Germinal center (tissue), 1 donor: Measurements from ENCODE around the gene NPTX2.

Experiments
- DNase-seq: peaks from one replicate; pipeline ENCODE4 v3.0.0; 2012; ENCODE audit warnings: mixed read lengths, low spot score

Gene NPTX2

DNA sequence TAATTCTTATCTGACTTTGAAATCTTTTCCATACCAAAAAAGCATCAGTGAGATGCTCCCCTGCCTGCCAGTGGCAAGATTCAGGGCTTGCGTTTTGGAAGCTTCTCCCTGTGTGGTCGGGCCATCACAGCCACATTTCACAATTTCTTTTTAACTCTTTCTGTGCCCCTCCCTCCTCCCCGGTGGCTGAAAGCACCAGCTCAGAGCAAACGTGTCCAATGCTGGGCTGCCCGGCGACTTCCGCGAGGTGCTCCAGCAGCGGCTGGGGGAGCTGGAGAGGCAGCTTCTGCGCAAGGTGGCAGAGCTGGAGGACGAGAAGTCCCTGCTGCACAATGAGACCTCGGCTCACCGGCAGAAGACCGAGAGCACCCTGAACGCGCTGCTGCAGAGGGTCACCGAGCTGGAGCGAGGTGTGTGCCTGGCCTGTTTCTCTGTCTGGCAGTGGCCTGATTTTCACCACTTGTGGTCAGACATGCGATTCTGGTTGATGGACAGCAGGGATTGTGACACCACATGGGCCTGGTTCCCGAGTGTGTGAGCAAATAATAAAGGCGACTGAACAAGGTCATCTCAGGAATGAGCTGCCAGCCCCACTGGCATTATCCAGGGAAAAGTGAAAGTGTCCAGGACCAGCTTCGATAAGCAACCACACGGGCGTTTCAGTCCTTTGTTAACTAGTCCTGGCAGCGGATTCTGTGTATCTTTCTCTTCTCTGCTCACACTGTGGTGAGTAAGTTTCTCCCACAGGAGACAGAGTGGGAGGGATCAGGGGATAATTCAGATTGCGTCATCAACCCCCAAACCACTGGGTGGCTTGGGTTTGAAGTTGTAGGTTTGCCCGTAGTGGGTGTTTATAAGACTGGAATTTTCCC is 2.6 kb downstream of the NPTX2 start:
- no peak for DNase-seq

DNA sequence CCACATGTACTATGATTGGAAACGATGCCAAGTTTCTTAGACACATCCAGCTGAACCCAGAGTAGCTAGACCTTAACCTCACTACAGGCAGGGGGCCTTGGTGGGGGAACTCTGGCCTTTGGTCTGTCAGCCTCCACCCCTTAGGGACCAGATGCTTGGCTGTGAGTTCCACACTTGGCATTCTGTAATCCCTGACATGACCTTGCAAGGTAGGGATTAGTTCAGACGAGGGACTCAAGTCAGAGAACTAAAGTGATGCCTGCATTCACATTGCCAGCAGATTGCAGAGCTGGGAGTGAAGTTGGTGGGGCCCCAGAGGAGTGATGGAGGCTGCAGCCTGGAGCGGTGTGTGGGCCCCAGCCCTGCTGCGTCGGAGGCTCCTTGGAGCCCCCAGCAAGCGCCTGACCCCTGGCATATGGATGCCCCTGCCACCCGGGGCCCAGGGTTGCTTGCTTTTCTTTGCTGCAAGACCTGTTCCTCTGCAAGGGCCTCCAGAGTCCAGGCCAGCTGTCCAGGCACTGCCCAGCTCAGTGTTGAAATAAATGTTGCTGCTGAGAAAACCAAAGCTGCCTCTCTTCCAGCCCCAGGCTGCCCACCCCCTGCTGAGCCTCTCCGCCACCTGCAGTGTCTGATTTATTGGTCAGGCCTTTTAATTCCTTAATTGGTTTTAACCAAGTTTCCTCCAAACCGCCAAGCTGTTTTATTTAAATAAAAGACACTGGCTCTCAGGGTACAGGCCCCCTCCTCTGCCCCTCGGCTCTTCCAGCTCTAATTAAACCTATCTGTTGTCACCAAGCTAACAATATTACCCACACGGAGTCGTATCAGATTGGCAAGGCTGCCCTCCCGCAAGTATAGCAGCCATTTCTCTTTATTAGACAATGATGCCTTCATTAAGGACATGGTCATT is 4.7 kb downstream of the NPTX2 start:
- no peak for DNase-seq

DNA sequence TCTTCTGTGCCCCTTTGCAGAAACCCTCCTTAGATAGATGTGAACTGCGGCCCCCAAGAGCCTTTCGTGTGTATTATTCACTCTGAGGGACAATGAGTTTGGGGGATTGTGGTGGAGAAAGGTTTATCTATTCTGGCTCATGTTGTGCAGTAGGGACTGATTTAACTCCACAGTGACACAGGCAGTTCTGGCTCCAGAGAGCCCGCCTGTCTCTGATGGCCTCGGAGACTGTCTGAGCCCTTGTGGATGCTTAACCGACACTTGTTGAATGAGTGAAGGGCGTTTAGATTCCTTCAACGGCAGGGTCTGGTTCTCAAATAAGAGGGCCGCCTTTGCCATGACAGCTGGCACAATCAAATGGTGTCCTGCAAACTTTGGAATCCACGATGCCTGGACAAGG is 5.8 kb downstream of the NPTX2 start:
- no peak for DNase-seq

DNA sequence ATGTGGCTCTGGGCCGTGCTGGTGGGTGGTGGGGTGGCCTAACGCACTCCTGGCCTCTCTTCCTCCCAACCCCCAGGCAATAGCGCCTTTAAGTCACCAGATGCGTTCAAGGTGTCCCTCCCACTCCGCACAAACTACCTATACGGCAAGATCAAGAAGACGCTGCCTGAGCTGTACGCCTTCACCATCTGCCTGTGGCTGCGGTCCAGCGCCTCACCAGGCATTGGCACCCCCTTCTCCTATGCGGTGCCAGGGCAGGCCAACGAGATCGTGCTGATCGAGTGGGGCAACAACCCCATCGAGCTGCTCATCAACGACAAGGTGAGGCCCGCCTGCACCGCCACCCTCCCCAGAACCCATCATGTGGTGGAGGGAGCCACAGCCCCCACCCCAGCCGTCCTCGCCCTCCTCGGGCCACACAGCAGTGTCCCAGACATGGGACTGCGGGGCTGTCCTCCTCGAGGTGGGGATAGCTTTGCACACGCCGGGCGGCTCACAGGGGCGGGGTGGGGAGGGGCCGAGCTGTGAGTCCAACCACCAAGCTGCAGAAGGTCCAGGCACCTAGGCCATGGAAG is 7.8 kb downstream of the NPTX2 start:
- DNase-seq = no peak

DNA sequence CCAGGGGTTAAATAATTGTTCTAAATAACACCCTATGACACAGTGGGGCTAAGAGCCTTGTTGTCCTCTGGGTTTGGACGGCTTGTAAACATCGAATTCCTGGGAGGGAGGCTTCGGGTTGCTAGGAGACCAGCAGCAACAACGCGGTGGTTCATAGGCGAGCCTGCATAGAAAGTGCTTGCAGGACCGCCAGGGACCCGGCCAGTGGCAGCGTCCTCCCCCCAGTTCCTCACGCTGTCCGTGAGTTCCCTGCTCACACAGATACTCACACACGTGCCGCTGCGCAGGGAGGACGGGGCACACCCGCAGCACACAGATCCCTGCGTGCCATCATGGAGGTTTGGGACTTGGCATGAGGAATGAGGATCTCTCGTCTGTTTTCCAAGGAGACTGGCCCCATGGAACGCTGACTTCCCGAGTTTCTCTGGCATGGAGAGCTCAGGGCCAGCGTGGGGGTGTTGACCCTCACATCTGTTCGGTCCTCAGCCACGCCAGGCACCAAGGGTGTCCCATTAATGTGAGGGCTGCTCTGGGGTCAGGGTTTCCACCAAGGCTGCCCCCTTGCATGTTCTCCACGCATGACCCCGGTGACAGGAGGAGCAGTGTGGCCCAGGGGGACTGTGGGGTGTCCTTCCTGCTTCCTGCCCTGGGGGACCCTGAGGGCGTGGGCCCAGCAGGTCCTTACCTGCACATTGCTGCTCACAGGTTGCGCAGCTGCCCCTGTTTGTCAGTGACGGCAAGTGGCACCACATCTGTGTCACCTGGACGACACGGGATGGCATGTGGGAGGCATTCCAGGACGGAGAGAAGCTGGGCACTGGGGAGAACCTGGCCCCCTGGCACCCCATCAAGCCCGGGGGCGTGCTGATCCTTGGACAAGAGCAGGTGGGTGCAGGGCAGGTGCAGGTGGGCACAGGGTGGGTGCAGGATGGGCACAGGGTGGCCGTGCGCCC is 9.7 kb downstream of the NPTX2 start:
- DNase-seq = no peak

DNA sequence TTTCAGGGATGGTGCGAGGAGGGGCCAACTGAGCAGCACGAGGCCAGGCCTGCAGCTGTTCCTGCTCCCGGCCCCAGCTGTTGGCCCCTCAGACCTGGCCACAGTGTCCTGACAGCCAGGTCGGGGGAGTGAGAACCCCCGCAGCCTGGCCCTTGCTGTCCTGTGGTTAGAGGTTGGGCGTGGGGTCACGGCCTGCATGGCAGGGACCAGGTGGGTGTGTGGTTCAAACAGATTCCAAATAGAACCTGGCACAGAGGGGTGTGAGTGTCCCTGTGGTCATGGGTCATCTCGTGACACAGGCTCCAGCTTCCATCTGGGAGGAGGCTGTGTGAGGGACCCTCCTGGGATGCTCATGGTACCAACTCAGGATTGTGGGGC is 10.3 kb downstream of the NPTX2 start:
- DNase-seq = no peak

DNA sequence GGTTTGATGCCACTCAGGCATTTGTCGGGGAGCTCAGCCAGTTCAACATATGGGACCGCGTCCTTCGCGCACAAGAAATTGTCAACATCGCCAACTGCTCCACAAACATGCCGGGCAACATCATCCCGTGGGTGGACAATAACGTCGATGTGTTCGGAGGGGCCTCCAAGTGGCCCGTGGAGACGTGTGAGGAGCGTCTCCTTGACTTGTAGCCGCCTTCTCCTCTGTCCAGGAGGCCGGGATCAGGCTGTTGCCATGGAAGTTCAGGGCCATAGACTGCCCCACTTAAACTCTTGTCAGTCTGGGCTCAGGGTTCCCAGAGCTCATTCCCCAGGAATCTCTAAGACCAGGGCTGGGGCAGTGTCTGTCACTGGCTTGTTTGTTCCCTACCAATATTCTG is 11.3 kb downstream of the NPTX2 start:
- no peak for DNase-seq

DNA sequence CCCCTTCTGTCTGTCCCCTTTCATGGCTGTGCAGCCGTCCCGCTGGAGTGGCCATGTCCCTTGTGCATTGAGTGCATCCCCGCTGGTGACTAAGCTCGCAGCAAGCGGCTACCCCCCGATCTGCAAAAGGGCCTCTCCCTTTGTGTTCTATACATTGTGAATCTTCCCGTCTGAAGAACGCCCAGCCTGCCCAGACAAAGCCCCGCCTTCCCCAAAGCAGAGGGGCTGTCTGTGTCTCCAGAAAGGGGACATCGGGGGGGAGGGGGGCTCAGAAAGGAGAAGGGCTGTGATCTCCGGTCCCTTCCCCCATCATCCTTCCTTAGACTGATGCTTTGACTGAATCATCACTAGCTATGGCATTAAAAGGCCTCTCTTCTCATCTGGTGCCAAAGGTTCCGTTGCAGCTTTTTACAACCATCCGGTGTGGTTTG is 11.9 kb downstream of the NPTX2 start:
- DNase-seq = no peak

DNA sequence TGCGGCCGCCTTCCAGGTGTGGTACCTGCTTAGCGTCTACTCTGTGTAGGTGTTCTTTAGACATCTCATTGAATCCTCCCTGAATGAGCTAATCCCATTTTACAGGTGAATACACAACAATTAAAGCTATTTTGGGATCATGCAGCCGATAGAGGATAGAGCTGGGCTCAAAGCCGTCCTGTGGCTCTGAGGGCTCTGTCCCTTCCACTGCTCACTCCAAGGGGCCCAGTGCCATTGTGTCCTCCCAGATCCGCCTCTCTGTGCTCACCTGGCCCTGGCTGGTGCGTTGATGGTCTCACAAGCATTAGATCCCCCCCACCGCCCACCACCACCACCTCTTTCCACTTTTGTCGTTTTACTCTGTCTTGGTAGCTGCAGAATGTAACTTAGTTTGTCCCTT is 13.1 kb downstream of the NPTX2 start:
- DNase-seq = no peak

DNA sequence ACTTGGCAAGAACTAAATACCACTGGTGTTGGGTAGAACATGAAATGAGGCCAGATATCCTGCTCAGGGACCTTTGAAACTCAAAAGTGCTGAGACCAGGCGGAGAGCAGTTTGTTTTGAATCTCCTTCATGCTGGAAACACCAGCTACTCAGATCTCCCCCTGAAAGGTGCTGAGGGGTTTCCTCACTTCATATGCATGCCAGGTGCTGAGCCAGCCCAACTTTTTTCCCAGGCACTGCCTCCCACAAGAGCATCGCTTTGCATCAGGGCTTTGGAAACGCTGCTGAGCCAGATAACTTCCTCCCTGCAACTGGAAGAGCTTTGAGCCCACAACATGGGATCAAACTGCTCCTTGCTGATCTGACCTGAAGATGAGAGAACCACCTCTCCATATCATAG is 13.7 kb downstream of the NPTX2 start:
- DNase-seq = no peak

DNA sequence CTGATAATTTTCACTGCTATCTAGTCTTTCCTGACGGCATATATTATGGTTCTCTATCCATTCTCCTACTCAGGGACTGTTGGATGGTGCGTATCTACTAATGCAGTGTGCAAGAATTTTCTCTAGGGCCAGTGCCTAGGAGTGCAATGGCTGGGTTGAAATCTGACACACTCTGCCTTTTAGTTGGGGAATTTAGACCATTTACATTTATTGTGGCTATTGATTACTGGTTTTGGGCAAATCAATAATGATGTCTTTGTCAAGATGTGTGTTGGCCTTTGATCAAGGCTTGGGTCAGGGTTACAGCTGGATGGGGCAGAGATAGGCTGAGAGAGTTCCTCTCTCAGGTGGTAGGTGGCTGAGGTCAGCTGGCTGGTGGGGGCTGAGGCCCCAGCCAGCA is 21.8 kb downstream of the NPTX2 start:
- no peak for DNase-seq

DNA sequence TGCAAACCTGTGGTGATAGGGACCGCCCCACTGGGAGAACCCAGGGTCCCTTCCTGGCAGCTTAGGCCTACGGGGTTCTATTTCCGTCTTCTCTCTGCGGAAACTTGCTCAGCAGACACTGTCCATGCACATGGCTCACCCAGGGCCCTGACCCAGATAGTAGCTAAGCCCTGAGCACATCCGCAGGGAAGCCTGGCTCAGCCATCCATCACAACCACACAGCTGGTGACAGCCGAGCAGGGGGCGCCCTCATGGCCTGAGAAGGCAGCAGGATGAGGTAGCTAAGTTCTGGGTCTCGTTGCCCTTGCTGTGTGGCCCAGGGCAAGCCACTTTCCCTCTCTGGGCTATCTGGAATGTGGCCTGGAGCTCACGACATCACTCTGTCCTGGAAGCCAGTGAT is 23.3 kb downstream of the NPTX2 start:
- peak; percentile 39 for DNase-seq

DNA sequence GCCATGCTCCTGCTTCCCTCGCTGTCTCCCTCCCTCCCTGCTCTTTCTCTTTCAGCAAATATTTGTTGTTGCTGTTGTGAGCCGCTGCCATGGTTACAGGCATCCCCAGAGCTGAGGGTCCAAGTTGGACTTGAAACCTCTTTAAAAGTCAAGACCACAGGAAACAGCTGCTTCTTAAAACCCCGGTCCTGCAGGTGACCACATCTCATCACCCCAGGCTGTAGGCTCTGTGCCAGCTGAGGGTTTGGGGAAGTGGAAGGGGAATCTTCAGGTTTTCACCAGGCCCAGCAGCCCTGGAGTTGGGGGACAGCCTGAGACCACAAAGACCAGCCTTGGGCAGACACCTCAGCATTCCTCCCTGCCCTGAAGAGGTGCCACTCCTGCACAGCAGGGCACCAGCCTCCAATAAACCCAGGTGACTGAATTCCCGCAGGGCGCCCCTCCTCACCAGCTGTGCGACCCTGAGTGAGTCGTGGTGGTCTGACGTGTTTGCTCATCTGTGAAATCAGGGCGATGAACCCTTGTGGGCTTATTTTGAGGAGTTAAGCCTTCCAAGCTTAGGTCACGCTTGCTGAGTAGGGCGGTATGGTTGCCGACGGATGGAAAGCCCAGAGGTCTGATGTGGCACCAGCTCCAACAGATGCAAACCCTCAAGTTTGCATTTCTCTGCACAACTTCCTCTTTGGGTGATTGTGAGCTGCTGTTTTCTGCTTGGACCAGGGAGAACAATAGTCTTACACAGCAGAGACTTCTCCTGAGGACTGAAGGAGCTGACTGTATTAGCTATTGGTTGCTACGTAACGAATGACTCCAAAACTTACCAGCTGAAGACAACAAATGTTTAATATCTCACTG is 24.8 kb downstream of the NPTX2 start:
- DNase-seq = peak; percentile 84

DNA sequence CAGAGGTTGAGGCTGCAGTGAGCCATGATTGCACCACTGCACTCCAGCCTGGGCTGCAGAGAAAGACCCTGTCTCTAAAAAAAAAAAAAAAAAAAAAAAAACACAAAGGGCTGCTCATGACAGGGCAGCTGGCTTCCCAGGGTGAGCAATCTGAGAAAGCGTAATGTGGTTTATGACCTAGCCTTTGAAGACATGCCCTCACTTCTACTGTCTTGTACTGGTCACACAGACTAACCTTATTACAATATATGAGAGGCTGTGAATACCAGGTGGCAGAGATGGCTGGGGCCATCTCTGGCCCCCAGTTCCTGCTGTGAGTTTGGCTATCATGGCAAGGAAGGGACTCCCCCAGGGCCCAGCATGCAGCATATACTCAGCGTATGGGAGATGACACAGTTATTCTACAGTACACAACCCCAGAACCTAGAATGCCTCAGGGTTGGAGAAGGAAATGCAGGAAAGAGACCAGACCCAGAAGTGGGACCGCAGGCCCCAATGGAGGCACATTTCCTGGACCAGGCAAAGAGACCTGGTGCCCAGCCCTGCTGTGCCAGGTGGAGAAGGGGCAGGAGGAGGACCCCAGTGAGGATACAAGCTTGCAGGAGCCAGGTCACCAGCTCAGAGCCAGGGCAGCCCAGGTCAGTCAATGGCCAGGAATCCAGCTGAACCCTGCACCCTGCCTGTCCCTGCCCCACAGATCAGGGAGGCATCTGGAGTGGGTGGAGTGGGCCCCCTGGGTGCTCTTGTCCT is 26.3 kb downstream of the NPTX2 start:
- DNase-seq = no peak

DNA sequence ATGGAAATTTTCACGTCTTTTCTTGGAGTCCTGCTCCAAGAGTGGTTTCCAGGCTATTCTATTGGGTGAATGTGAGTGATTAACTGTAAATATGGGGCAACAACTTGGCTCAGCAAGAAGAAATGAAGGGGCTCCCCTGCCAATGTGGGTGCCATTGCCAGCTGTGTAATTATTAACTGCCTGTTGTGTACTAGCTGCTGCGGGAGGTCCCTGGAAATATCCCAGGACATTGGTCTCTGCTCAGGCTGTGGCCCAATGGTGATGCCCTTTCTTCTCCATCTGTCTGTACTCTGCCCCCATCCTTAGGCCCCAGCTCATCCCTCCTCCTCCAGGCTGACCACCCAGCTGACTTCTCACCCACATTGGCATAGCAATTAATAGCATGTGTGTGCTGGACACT is 29.4 kb downstream of the NPTX2 start:
- DNase-seq = no peak

DNA sequence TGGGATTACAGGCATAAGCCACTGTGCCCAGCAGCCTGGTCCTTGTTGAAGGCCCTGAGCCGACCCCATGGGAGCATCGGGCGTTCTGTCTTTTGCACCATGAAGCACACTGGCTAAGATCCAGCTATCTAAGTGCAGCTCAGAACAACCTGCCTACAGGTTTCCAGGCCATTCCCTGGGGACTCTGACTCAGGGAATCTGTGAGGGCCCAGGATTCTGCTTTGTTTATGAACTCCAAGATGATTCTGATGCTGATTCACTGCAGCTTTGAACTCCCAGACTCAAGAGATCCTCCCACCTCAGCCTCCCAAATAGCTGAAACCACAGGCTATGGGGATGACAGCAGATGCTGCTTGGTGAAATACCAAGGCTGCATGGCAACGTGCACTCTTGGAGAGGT is 30.2 kb downstream of the NPTX2 start:
- no peak for DNase-seq

DNA sequence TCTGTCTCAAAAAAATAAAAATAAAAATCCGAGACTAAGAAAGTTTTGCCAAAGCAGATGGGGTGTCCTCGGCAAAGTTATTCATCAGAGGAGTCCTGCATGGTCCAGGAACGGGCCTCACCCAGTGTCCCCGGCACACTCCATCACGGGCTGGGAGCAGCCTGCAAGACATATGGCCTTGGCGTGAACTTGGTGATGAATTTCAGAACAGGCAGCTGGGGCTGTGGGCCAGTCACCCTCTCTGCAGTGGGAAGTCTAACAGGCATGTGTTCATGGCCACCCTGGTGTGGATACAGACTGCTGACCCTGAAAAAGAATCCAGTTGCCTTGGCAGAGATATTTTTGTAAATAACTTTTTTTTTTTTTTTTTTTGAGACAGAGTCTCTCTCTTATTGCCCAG is 34.7 kb downstream of the NPTX2 start:
- no peak for DNase-seq

DNA sequence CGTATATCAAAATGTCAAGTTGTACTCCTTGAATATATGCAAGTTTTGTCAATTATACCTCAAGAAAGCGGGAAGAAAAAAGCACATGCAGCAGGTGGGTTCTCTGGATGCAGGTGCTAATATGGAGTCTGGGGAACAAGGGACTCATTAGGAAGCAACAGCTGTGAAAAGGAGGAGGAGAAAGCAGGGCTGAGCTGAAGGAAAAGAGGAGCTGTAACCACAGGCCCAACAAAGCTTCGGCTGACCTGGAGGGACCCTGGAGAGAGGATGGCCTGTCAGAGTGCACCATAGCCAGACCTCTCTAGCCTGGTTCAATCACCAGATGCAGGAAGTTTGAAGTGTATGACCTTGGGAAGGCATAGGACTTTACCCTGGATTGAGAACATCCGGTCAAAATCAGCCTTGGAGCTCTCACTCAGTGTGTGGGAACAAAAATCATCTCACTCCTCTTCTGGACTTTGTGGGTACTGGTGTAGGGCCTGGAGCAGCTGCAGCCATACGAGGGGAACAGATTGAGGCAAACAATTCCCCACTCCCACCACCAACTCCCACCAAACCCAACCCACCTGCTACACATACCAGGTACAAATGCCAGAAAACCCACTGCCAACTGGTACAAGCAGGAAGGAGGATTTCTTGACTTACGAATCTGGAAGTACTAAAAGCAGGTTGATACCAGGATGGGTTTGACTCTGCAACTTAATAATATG is 36.7 kb downstream of the NPTX2 start:
- DNase-seq = no peak

DNA sequence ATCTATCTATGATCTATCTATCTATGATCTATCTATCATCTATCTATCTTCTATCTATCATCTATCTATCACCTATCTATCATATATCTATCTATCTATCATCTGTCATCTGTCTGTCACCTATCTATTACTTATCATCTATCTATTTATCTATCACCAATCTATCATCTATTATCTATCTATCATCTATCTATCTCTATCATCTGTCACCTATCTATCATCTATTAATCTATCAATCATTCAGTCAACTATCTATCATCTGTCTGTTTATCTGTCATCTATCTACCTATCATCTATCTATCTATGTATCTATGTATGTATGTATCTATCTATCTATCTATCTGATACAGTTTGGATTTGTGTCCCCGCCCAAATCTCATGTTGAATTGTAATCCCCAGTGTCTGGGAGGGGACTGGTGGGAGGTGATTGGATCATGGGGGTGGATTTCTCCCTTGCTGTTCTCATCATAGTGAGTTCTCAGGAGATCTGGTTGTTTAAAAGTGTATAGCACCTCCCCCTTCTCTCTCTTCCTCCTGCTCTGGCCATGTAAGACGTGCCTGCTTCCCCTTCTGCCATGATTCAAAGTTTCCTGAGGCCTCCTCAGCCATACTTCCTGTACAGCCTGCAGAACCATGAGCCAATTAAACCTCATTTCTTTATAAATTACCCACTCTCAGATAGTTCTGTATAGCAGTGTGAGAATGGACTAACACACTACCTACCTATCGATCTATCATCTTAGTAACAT is 37.6 kb downstream of the NPTX2 start:
- no peak for DNase-seq
